Kidney (tissue), 14 donors: ENCODE measurements around the gene DBP. TPM values are rescaled to one million over a fixed set of nuclear protein-coding genes. Genes with fewer than 3 reads are reported as not detected.
A peak's percentile ranks its signal among the peaks of the same experiment; 100 is the strongest.

Experiments used
- DNase-seq, 5 donors: peaks; one replicate each; pipeline ENCODE4 v3.0.0-alpha.2; 2013 to 2020
- FAIRE-seq: peaks from 2 replicates; lab custom pipeline; 2012; peaks lifted over from hg19 to GRCh38; lab: Jason Lieb, UNC
- H3K27ac ChIP-seq, 2 donors: one replicate each; pipeline ENCODE4 v1.7.0; 2013; ENCODE audit warnings: low read depth in 2 of 2, low read length in 2 of 2, inconsistent platforms in 1 of 2
- H3K27me3 ChIP-seq: one replicate; pipeline ENCODE4 v1.7.1; 2013; ENCODE audit warnings: low read length, inconsistent platforms; ENCODE audit not compliant: control insufficient read depth, insufficient read depth
- H3K36me3 ChIP-seq, 3 donors: one replicate each; pipeline versions ENCODE4 v1.7.0 to v1.7.1; 2013; ENCODE audit warnings: low read length in 3 of 3, control low read depth in 1 of 3, inconsistent platforms in 1 of 3; ENCODE audit not compliant: insufficient read depth in 3 of 3, control insufficient read depth in 2 of 3
- H3K4me1 ChIP-seq, 3 donors: one replicate each; pipeline versions ENCODE4 v1.7.0 to v1.7.1; 2013; ENCODE audit warnings: low read length in 3 of 3, inconsistent platforms in 1 of 3, low read depth in 1 of 3; ENCODE audit not compliant: control insufficient read depth in 2 of 3, insufficient read depth in 2 of 3
- H3K4me3 ChIP-seq, 3 donors: one replicate each; pipeline versions ENCODE4 v1.7.0 to v1.8.1; 2013; ENCODE audit warnings: low read length in 3 of 3, control low read depth in 1 of 3, inconsistent platforms in 1 of 3
- H3K9ac ChIP-seq, 3 donors: one replicate each; pipeline versions ENCODE4 v1.7.0 to v1.7.1; 2013; ENCODE audit warnings: low read length in 3 of 3, control low read depth in 1 of 3, inconsistent platforms in 1 of 3
- H3K9me3 ChIP-seq, 3 donors: one replicate each; pipeline versions ENCODE4 v1.7.0 to v1.7.1; 2013; ENCODE audit warnings: low read length in 3 of 3, control low read depth in 1 of 3, inconsistent platforms in 1 of 3; ENCODE audit not compliant: control insufficient read depth in 2 of 3, insufficient read depth in 1 of 3
- intact Hi-C: fragments of 100-400 bp; cut with DNase I; formaldehyde crosslinking; loops from one replicate; pipeline ENCODE4 v1.11.1; 2022
- polyA plus RNA-seq: library from polyadenylated mRNA; stranded (reverse); fragments of 350-450 nt; fragmentation: Illumina TruSeq; extraction: RNeasy Lipid Tissue Mini Kit (QIAGEN cat#74804); gene quantifications from one replicate; pipeline ENCODE4 v1.2.3, GENCODE V29; 2014; ENCODE audit warnings: low read depth, low replicate concordance; ENCODE audit not compliant: insufficient read depth
- total RNA-seq: library from RNA; stranded (reverse); fragmentation: NEBNext Ultra II Directional; extraction: Animal tissue kit (Norgen Biotek cat#: 25700); gene quantifications from one replicate; pipeline ENCODE4 v1.2.1, GENCODE V29; 2021
- TF ChIP-seq, protein P1 (sequence below): IDR thresholded peaks from 3 replicates; pipeline ENCODE4 v1.5.1; 2012; ENCODE audit warnings: mild to moderate bottlenecking, moderate library complexity, borderline replicate concordance; ENCODE audit not compliant: insufficient read depth; ENCODE audit errors: extremely low read depth
- donor health status: control.
- donor health status: control.
- donor health status: control.
- donor health status: control.
- donor health status: control.
- donor health status: DM: yes; HTN: yes; CAD: no.
- donor health status: Normal renal cell carcinoma (clear cell type).

Gene DBP
- total and polyA plus RNA-seq, 2 donors from 2014 or later: 14.5 to 20.4 TPM

DNA sequence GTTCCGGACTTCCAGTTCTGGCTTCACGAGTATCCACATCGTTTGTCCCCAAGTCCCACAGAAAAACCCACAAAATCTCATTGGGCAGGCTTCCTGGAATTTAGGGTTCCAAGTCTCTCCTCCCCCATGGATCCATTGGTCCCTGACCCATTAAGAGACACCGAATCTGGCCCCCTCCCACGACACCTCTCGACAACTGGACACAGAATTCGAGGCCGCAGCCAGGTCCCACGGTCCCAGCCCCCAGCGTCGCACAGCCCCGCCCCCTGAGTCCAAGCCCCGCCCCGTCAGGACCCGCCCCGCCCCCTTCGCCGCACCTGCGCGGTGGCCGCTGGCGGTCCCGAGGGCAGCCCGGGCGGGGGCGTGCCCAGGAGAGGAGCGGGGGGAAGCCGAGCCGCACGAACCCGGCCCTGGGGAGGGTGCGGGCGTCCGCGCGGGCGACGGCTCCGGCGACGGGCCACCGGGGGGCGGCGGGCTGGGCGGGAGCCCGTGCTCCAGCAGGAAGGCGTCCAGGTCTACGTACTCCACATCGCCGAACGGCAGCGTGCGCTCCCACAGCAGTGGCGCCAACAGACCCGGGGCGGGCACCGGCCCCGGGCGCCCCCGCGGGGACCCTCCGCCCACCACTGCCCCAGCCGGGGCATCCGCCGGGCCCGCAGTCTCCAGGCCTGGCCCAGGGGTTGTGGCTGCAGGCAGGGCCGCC, 1.8 kb downstream of the DBP start:
- FAIRE-seq (no peak), DNase-seq (peak; percentile 63 to 93 (median 78))
- Histone ChIP-seq H3K9me3 (no peaks in the 10 kb centered on the region), H3K4me1 (peaks cover 8 to 34% (median 32%) of the 10 kb centered on the region in 3 donors), H3K4me3 (peak overlapping the region; percentile 11 to 93 (median 62)), H3K36me3 (peaks cover 0 to 6% (median 5%) of the 10 kb centered on the region in 3 donors), H3K27ac (peak overlapping the region; percentile 98 to 99), H3K27me3 (no peaks in the 10 kb centered on the region), H3K9ac (peak overlapping the region in 2 of 3 donors; percentile 34 to 96)
- intact Hi-C loops: no loop called here
- TF ChIP-seq, protein P1, sequence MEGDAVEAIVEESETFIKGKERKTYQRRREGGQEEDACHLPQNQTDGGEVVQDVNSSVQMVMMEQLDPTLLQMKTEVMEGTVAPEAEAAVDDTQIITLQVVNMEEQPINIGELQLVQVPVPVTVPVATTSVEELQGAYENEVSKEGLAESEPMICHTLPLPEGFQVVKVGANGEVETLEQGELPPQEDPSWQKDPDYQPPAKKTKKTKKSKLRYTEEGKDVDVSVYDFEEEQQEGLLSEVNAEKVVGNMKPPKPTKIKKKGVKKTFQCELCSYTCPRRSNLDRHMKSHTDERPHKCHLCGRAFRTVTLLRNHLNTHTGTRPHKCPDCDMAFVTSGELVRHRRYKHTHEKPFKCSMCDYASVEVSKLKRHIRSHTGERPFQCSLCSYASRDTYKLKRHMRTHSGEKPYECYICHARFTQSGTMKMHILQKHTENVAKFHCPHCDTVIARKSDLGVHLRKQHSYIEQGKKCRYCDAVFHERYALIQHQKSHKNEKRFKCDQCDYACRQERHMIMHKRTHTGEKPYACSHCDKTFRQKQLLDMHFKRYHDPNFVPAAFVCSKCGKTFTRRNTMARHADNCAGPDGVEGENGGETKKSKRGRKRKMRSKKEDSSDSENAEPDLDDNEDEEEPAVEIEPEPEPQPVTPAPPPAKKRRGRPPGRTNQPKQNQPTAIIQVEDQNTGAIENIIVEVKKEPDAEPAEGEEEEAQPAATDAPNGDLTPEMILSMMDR: no peak

DNA sequence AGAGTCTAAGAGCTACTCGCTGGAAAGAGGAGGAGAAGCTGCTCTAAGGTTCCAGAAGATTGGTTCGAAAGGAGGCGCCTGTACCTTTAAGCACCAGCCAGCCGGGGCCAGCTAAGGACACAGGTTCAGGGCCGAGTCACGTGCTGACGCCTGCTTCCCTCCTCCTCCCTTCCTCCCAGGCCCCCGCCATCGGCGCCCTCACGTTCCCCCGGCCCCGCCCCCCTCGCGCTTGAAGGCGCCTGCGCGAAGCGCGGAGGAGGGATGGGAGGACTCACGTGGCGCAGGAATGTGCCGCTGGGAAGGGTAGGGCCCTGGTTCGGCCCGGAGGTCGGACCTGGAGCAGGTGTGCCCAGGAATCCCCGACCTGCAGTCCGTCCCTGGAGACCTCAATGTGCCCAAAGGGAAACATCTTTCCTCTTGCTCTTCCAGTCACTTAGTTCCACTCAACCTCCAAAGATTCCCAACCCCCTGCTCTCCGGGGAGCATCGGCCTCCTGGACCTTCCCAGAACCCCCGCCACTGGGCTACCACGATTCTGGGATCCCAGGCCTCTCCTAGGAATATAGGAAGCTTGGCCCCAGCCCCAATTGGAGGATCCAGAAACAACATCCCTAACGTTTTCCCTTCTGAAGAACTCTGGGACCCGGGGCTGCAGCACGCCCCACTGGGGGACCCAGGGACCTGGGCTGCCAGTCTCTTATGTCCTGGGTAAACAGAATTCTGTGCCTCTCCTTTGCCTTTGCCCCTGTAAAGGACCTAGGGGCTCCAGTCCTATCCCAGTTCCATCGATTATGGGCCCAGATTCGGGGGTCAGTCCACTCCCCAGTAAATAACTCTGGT, 2.5 kb downstream of the DBP start:
- H3K4me1 ChIP-seq: peaks cover 8 to 36% (median 34%) of the 10 kb centered on the region in 3 donors
- H3K36me3 ChIP-seq: peaks cover 0 to 6% (median 5%) of the 10 kb centered on the region in 3 donors
- no peaks in the 10 kb centered on the region for H3K9me3 ChIP-seq
- peak overlapping the region; percentile 42 to 69 (median 63) for H3K4me3 ChIP-seq
- TF ChIP-seq, protein P1: no peak
- peak overlapping the region in 2 of 3 donors; percentile 87 to 97 for H3K9ac ChIP-seq
- no peaks in the 10 kb centered on the region for H3K27me3 ChIP-seq
- H3K27ac ChIP-seq: peak overlapping the region; percentile 98 to 99
- DNase-seq: peak; percentile 97 to 99 (median 98)
- no peak for FAIRE-seq
- intact Hi-C loops: no loop called here

DNA sequence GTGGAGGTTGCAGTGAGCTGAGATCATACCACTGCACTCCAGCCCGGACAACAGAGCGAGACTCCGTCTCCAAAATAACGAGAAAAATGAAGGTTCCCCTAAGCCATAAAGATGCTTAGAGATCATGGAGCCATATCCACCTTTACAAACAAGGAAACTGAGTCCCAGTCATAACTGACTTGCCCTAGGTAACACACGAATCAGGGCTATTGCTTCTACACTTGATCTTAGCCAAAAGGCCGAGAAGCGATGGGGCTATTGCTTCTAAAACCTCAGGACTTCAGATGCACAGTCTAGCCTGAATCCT, 3.2 kb downstream of the DBP start:
- H3K36me3 ChIP-seq: peaks cover 0 to 6% (median 5%) of the 10 kb centered on the region in 3 donors
- peaks cover 8 to 36% (median 34%) of the 10 kb centered on the region in 3 donors for H3K4me1 ChIP-seq
- TF ChIP-seq, protein P1: no peak
- no peak for FAIRE-seq
- H3K4me3 ChIP-seq: peak overlapping the region; percentile 42 to 69 (median 63)
- intact Hi-C loops: no loop called here
- DNase-seq: no peak
- peak overlapping the region; percentile 78 to 98 for H3K27ac ChIP-seq
- H3K9me3 ChIP-seq: no peaks in the 10 kb centered on the region
- peak overlapping the region in 2 of 3 donors; percentile 87 to 97 for H3K9ac ChIP-seq
- no peaks in the 10 kb centered on the region for H3K27me3 ChIP-seq
